Heart left ventricle (tissue), 16 donors: ENCODE results near the gene RAP2B. TPM values are rescaled to one million over a fixed set of nuclear protein-coding genes. Genes with fewer than 3 reads are reported as not detected.
A peak's percentile ranks its signal among the peaks of the same experiment; 100 is the strongest.

Source experiments
- ATAC-seq, 4 donors: fragments of 200-7000 bp; cut with Tn5 transposase; one replicate each; pipeline ENCODE4 v1.9.1; 2020 to 2022; ENCODE audit warnings: moderate library complexity in 4 of 4, mild to moderate bottlenecking in 3 of 4, moderate number of reproducible peaks in 1 of 4
- DNase-seq, 5 donors: peaks; one replicate each; pipeline ENCODE4 v3.0.0-alpha.2; 2020
- H3K27ac ChIP-seq, 12 donors: fragments of 200-600 bp; sonication (generic) in 4 of 12; one replicate each; pipeline versions ENCODE4 v1.5.0 to v1.8.0; 2016 to 2022; ENCODE audit warnings: mild to moderate bottlenecking in 2 of 12
- H3K27me3 ChIP-seq, 9 donors: fragments of 200-600 bp; sonication (generic) in 2 of 9; one replicate each; pipeline versions ENCODE4 v1.5.1 to v1.8.0; 2016 to 2022; ENCODE audit warnings: mild to moderate bottlenecking in 3 of 9
- H3K36me3 ChIP-seq, 9 donors: fragments of 200-600 bp; sonication (generic) in 2 of 9; one replicate each; pipeline versions ENCODE4 v1.5.0 to v1.8.0; 2018 to 2022; ENCODE audit warnings: mild to moderate bottlenecking in 2 of 9
- H3K4me1 ChIP-seq, 12 donors: fragments of 200-600 bp; sonication (generic) in 4 of 12; one replicate each; pipeline versions ENCODE4 v1.5.0 to v1.8.0; 2016 to 2022; ENCODE audit warnings: mild to moderate bottlenecking in 3 of 12
- H3K4me3 ChIP-seq, 12 donors: fragments of 200-600 bp; sonication (generic) in 4 of 12; one replicate each; pipeline versions ENCODE4 v1.5.0 to v1.8.0; 2017 to 2022; ENCODE audit warnings: mild to moderate bottlenecking in 9 of 12, moderate library complexity in 4 of 12
- H3K9me3 ChIP-seq, 12 donors: fragments of 200-600 bp; sonication (generic) in 4 of 12; one replicate each; pipeline versions ENCODE4 v1.5.0 to v1.8.0; 2016 to 2022; ENCODE audit warnings: mild to moderate bottlenecking in 1 of 12
- POLR2A ChIP-seq, 2 donors: fragments of 450-650 bp; IDR thresholded peaks; one replicate each; pipeline ENCODE4 v1.6.1; 2017; ENCODE audit warnings: antibody characterized with exemption in 2 of 2, mild to moderate bottlenecking in 2 of 2, moderate library complexity in 2 of 2
- WGBS, 4 donors: extraction: QIAGEN DNeasy Blood & Tissue Kit in 2 of 4; methylation state at CpG; one replicate each; pipeline versions ENCODE4 v1.1.5 to v1.1.7; 2013 to 2018; 5-methylcytosine and 5-hydroxymethylcytosine counted together
- intact Hi-C, 10 donors: fragments of 100-400 bp; cut with DNase I; formaldehyde crosslinking; loops; one replicate each; pipeline versions ENCODE4 v1.11.1 to v1.14.2; 2022
- polyA plus RNA-seq, 2 donors: library from polyadenylated mRNA; stranded (reverse); fragments of 200-250 nt; gene quantifications; one replicate each; pipeline ENCODE4 v1.2.3, GENCODE V29; 2013
- total RNA-seq, 9 donors: library from RNA; depleted of rRNA in 2 of 9; stranded (reverse); fragments of >200 nt in 2 of 9; fragmentation: NEBNext Ultra II Directional in 3 of 9; extraction: Animal tissue kit (Norgen Biotek cat#: 25700) in 3 of 9; gene quantifications; one replicate each; pipeline versions ENCODE4 v1.1.0 to v1.2.4, GENCODE V29; 2016 to 2023
- TF ChIP-seq, protein P1 (sequence below), 12 donors: fragments of 200-600 bp; sonication (generic) in 4 of 12; IDR thresholded peaks; one replicate each; pipeline versions ENCODE4 v1.5.0 to v1.8.0; 2018 to 2022; ENCODE audit warnings: antibody characterized with exemption in 12 of 12, mild to moderate bottlenecking in 5 of 12
- donor health status: ischemic (EF 13 %, LVEDD 7.1; RV severe dilation, severe dysfunction).
- donor health status: healthy with polysubstance abuse.
- donor health status: DM: no; HTN: yes; CAD: no.
- donor health status: DM: no; HTN: no; CAD: no.
- donor health status: ischemic (EF 25% LVEDD 6.9; RV normal size, moderate dysfunction).
- donor health status: ischemic (EF 25% LVEDD 5.7; RV mildly dilated, moderate dysfunction).
- donor health status: healthy.
- donor health status: DM: yes; HTN: yes; CAD: no.
- donor health status: ischemic (EF 35%, LVEDD 5.7; RV mildly dilated, moderate dysfunction).
- donor health status: nonischemic (EF 11% LVEDD 7.7; RV severe dilation, severe dysfunction).
- donor health status: DM: yes; HTN: yes; CAD: no.
- donor health status: PGD.
- donor health status: ischemic (EF 29% LVEDD 5.4; RV normal size, mild dysfunction).
- donor health status: nonischemic (EF 23%, LVEDD 6.1; RV moderate dilation, normal function).

Gene RAP2B
- total and polyA plus RNA-seq, 11 donors = 0.99 to 23.8 (median 3.6) TPM

DNA sequence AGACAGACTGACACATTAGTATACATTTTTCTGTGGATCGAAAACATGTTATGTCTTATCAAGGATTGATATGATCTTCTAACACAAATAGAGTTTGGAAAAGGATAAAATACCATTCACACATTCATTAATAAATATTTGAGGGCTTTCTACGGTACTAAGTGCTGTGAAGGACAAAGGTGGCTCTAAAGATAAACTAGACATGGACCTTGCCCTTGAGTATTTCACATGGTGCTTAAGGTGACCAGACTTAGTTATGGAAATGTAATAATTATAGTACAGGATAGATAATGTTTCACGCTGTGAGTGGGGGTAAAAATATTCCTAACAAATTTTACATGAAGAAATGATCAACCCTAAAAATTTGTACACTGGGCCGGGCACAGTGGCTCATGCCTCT lies 3.8 kb upstream of the RAP2B start:
- intact Hi-C loops = loop anchor here in 1 of 10 donors (5.0 kb wide), 1 partner anchor 111 kb away; no protein-coding TSS in a partner anchor
- DNase-seq (no peak), ATAC-seq (no peak)
- no peak overlapping the region for H3K27ac ChIP-seq
- H3K4me1 ChIP-seq = peaks cover 0 to 10% (median 0%) of the 10 kb centered on the region in 12 donors
- H3K27me3 ChIP-seq = no peaks in the 10 kb centered on the region
- H3K9me3 ChIP-seq = no peaks in the 10 kb centered on the region
- H3K4me3 ChIP-seq = no peak overlapping the region
- H3K36me3 ChIP-seq = no peaks in the 10 kb centered on the region
- TF ChIP-seq, protein P1, sequence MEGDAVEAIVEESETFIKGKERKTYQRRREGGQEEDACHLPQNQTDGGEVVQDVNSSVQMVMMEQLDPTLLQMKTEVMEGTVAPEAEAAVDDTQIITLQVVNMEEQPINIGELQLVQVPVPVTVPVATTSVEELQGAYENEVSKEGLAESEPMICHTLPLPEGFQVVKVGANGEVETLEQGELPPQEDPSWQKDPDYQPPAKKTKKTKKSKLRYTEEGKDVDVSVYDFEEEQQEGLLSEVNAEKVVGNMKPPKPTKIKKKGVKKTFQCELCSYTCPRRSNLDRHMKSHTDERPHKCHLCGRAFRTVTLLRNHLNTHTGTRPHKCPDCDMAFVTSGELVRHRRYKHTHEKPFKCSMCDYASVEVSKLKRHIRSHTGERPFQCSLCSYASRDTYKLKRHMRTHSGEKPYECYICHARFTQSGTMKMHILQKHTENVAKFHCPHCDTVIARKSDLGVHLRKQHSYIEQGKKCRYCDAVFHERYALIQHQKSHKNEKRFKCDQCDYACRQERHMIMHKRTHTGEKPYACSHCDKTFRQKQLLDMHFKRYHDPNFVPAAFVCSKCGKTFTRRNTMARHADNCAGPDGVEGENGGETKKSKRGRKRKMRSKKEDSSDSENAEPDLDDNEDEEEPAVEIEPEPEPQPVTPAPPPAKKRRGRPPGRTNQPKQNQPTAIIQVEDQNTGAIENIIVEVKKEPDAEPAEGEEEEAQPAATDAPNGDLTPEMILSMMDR (IDR thresholded peaks at IDR 0.05) = no peak
- no peak for TF ChIP-seq POLR2A (IDR thresholded peaks at IDR 0.05)
- 77 to 85% (median 79%) methylated on average over 4 of the region's 4 CpGs for WGBS, 4 donors

DNA sequence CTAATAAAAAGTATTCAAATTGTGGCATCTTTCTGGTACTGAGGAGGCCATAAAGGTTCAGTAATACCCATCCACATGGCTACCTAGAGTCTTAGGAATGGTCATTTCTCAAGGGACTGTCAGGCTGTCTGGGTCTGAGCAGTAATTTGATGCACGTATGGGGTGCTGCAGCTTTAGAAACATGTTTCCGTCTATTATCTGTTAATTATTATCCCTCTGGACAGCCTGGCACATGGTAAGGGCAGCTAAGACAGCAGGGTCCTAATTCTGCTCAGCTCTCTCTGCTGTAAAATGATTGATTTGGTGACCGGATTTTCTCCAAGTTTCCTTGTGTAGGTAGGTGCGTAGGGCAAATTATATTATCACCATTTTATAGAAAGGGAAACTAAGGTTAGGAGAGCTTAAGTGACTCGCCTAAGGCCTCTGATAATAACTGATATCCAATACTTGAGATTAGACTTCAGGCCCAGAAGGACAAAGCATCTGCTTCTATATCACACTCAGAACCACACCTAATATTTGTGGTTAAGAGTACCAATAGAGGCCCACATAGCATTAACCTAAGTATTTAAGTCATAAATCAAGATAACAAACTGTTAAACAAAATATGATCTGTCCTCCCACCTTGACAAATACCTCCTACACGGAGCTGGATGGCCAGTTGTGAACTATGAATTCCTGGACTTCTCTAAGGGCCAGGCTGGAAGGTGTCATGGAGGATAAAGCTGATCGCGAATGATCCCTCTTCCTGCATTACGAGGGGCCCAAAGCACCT lies 2.9 kb upstream of the RAP2B start:
- no peaks in the 10 kb centered on the region for H3K9me3 ChIP-seq
- WGBS, 4 donors = 91 to 93% (median 92%) methylated on average over 8 to 9 of the region's 9 CpGs
- DNase-seq = no peak
- no peak overlapping the region for H3K27ac ChIP-seq
- H3K4me1 ChIP-seq = peaks cover 0 to 13% (median 6%) of the 10 kb centered on the region in 12 donors
- no peak overlapping the region for H3K4me3 ChIP-seq
- TF ChIP-seq POLR2A (IDR thresholded peaks at IDR 0.05) = no peak
- TF ChIP-seq, protein P1 (IDR thresholded peaks at IDR 0.05) = no peak
- H3K36me3 ChIP-seq = no peaks in the 10 kb centered on the region
- H3K27me3 ChIP-seq = no peaks in the 10 kb centered on the region
- intact Hi-C loops = loop anchor here in 1 of 10 donors (5.0 kb wide), 1 partner anchor 112 kb away; no protein-coding TSS in a partner anchor
- no peak for ATAC-seq

DNA sequence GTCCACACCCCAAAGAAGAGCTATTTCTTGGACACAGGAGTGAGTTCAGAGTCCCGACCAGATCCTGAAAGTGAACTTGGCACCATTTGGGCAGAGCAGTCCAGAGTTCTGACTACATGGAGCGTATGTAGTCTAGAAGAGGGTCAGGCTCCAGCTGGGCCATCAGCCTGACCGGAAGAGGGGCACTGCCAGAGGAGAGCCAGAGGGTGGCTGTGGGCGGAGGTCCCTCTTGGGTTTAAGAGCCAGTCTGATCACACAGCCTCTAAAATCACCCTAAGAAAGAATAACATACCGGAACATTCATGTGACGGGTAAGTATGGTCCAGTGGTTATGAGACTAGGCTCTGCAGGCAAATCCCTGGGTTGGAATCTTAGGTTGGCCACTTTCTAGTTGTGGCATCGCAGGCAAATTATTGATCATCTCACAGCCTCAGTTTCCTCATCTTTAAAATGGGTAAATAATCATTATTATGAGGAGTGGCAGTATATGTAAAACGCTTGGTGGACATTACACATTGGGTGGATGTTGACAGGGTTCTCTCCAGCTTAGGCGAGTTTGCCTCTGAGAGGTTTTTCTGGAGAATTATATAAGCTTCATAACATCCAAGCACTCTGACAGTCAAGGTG lies 2.1 kb upstream of the RAP2B start:
- ATAC-seq (no peak), DNase-seq (no peak)
- no peaks in the 10 kb centered on the region for H3K27me3 ChIP-seq
- 84 to 89% (median 86%) methylated on average over 9 of the region's 9 CpGs for WGBS, 4 donors
- H3K9me3 ChIP-seq = no peaks in the 10 kb centered on the region
- peak overlapping the region in 11 of 12 donors; percentile 76 to 98 (median 89) for H3K27ac ChIP-seq
- intact Hi-C loops = loop anchor here in 8 of 10 donors (5.0 to 10.0 kb wide), 12 partner anchors 62 to 607 kb away; no protein-coding TSS in a partner anchor
- H3K36me3 ChIP-seq = peaks cover 0 to 7% (median 0%) of the 10 kb centered on the region in 9 donors
- peaks cover 0 to 21% (median 12%) of the 10 kb centered on the region in 12 donors for H3K4me1 ChIP-seq
- H3K4me3 ChIP-seq = peak overlapping the region in 11 of 12 donors; percentile 44 to 98 (median 81)
- no peak for TF ChIP-seq POLR2A (IDR thresholded peaks at IDR 0.05)
- TF ChIP-seq, protein P1 (IDR thresholded peaks at IDR 0.05) = no peak
